Measurements from ENCODE around the gene NECAB3.

DNA sequence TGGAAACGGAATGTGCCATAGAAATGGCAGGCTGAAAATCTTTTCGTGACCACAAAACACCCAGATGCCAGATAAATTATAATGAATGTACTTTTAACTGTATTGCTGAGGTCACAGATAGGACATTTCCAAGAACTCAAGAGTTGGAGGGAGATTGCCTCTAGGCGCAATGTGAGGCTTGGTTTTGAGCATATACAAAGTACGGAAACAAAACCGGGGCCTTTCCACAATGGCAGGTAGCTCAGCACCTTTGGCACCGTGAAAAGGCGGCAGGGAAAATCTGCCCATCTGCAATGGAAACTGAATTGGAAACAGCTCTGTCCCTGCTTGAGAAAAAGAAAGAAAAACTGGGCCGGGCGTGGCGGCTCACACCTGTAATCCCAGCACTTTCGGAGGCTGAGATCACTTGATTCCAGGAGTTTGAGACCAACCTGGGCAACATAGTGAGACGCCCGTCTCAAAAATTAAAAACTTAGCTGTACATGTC lies 22.6 kb downstream of the NECAB3 start:
- TF ChIP-seq CTCF (IDR thresholded peaks at IDR 0.05) (no peak), POLR2AphosphoS5 (IDR thresholded peaks at IDR 0.05) (no peak), POLR2A (IDR thresholded peaks at IDR 0.05) (no peak), EP300 (IDR thresholded peaks at IDR 0.05; ENCODE audit: low read depth) (no peak)

All from transverse colon (tissue), 4 donors.